ENCODE data around the gene AFAP1. TPM values are rescaled to one million over a fixed set of nuclear protein-coding genes. Genes with fewer than 3 reads are reported as not detected.

The AFAP1 gene
- polyA plus RNA-seq, 3 donors: not detected

DNA sequence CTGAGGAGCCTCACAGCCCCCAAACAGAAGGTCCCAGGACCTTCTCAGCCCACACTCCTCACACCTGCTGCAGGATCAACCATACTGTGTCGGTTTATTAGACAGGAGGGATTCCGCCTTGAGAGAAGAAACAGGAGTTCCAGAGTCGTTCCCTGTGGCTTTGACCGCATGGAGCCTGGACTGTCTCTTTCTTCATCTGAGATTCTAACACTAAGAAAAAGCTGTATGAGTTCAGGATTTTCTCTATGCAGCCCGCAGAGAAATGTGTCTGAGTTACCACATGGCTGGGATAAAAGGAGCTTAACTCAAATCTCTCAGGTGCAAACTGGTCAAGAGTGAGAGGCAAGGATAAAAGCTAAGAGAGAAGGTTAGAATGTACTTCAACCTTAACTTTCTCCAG, 126.7 kb downstream of the AFAP1 start:
- Histone ChIP-seq H4K20me1 (ENCODE audit: insufficient read depth, low read length) (no peaks in the 10 kb centered on the region), H3K36me3 (replicated peaks in 1 of 2; ENCODE audit: control insufficient read depth in 1 of 2, insufficient read depth in 2 of 2, low read length in 2 of 2) (no peaks in the 10 kb centered on the region), H2AFZ (ENCODE audit: insufficient read depth, low read depth, low read length, poor library complexity, severe bottlenecking) (no peak overlapping the region), H3K9me3 (replicated peaks in 1 of 2; ENCODE audit: control insufficient read depth in 1 of 2, insufficient read depth in 1 of 2, low read length in 2 of 2) (no peaks in the 10 kb centered on the region), H3K4me2 (replicated peaks; ENCODE audit: extremely low read depth, low read length, poor library complexity, severe bottlenecking) (no peak overlapping the region), H3K4me1 (ENCODE audit: control insufficient read depth in 1 of 2, insufficient read depth in 2 of 2, low read length in 2 of 2) (no peaks in the 10 kb centered on the region), H3K9ac (ENCODE audit: insufficient read depth, low read length, poor library complexity, severe bottlenecking) (no peak overlapping the region), H3K79me2 (ENCODE audit: insufficient read depth, low read length) (no peaks in the 10 kb centered on the region), H3K27ac (ENCODE audit: low read depth in 1 of 2, low read length in 2 of 2) (no peak overlapping the region), H3K27me3 (ENCODE audit: control insufficient read depth in 2 of 2, insufficient read depth in 2 of 2, low read length in 2 of 2) (no peaks in the 10 kb centered on the region), H3K4me3 (replicated peaks in 1 of 3; ENCODE audit: low read depth in 2 of 3, low read length in 3 of 3) (no peak overlapping the region)
- intact Hi-C loops (cut with micrococcal nuclease): no loop called here
- Mint-ChIP-seq H3K4me1 (peaks cover 3% of the 10 kb centered on the region), H3K9me3 (no peaks in the 10 kb centered on the region), H3K27ac (no peak overlapping the region), H3K4me3 (no peak overlapping the region), H3K36me3 (peaks cover 0 to 32% of the 10 kb centered on the region in 2 donors), H3K27me3 (ENCODE audit: low read depth in 3 of 3) (peaks cover 3 to 14% (median 5%) of the 10 kb centered on the region in 3 donors)
- no peak for DNase-seq
- 95% methylated on average over 4 of the region's 5 CpGs for WGBS (ENCODE audit: insufficient coverage)
- TF ChIP-seq, protein P1, sequence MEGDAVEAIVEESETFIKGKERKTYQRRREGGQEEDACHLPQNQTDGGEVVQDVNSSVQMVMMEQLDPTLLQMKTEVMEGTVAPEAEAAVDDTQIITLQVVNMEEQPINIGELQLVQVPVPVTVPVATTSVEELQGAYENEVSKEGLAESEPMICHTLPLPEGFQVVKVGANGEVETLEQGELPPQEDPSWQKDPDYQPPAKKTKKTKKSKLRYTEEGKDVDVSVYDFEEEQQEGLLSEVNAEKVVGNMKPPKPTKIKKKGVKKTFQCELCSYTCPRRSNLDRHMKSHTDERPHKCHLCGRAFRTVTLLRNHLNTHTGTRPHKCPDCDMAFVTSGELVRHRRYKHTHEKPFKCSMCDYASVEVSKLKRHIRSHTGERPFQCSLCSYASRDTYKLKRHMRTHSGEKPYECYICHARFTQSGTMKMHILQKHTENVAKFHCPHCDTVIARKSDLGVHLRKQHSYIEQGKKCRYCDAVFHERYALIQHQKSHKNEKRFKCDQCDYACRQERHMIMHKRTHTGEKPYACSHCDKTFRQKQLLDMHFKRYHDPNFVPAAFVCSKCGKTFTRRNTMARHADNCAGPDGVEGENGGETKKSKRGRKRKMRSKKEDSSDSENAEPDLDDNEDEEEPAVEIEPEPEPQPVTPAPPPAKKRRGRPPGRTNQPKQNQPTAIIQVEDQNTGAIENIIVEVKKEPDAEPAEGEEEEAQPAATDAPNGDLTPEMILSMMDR (IDR thresholded peaks at IDR 0.05): no peak

DNA sequence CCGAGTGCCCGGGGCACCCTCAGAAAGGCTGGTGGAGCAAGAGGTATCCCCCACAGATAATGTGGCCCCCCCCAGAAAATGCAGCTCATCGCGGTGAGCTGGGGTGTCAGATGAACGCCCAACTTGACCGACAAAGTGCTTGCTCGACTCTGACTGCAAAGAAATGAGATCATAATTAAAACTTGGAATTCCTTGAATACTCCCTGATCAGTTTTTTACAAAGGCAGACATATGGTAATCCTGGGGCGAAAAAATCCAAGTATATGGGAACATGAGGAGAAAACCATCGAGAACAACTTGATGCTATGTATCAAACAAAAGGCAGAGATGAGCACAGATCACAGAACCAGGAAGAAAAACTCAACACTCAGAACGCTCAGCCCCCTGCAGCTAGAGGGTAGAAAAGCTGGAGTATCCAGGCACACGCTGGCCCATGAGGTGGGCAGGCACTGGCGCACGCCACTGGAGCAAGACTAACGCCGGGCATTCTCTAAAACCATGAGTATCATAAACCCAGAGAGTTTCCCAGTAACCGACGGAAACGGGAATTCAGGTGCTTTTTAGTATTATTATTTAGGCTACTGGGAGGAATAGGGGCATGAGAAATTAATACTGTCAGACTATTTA, 127.3 kb downstream of the AFAP1 start:
- intact Hi-C loops (cut with micrococcal nuclease): no loop called here
- Mint-ChIP-seq H3K36me3 (peaks cover 0 to 31% of the 10 kb centered on the region in 2 donors), H3K27ac (no peak overlapping the region), H3K4me1 (peaks cover 7% of the 10 kb centered on the region), H3K9me3 (no peaks in the 10 kb centered on the region), H3K27me3 (ENCODE audit: low read depth in 3 of 3) (peaks cover 3 to 17% (median 5%) of the 10 kb centered on the region in 3 donors), H3K4me3 (no peak overlapping the region)
- Histone ChIP-seq H3K79me2 (ENCODE audit: insufficient read depth, low read length) (no peaks in the 10 kb centered on the region), H3K9me3 (replicated peaks in 1 of 2; ENCODE audit: control insufficient read depth in 1 of 2, insufficient read depth in 1 of 2, low read length in 2 of 2) (no peaks in the 10 kb centered on the region), H3K27me3 (ENCODE audit: control insufficient read depth in 2 of 2, insufficient read depth in 2 of 2, low read length in 2 of 2) (no peaks in the 10 kb centered on the region), H3K4me2 (replicated peaks; ENCODE audit: extremely low read depth, low read length, poor library complexity, severe bottlenecking) (no peak overlapping the region), H4K20me1 (ENCODE audit: insufficient read depth, low read length) (no peaks in the 10 kb centered on the region), H3K4me1 (ENCODE audit: control insufficient read depth in 1 of 2, insufficient read depth in 2 of 2, low read length in 2 of 2) (no peaks in the 10 kb centered on the region), H2AFZ (ENCODE audit: insufficient read depth, low read depth, low read length, poor library complexity, severe bottlenecking) (no peak overlapping the region), H3K9ac (ENCODE audit: insufficient read depth, low read length, poor library complexity, severe bottlenecking) (no peak overlapping the region), H3K36me3 (replicated peaks in 1 of 2; ENCODE audit: control insufficient read depth in 1 of 2, insufficient read depth in 2 of 2, low read length in 2 of 2) (no peaks in the 10 kb centered on the region), H3K4me3 (replicated peaks in 1 of 3; ENCODE audit: low read depth in 2 of 3, low read length in 3 of 3) (no peak overlapping the region), H3K27ac (ENCODE audit: low read depth in 1 of 2, low read length in 2 of 2) (no peak overlapping the region)
- 90% methylated on average over 7 of the region's 18 CpGs for WGBS (ENCODE audit: insufficient coverage)
- no peak for DNase-seq
- TF ChIP-seq, protein P1 (IDR thresholded peaks at IDR 0.05): no peak
